Prostate gland (tissue), 2 donors: ENCODE measurements around the gene MYCBP2. TPM values are rescaled to one million over a fixed set of nuclear protein-coding genes. Genes with fewer than 3 reads are reported as not detected.

Experiments
- total RNA-seq, 2 donors: library from RNA; depleted of rRNA; stranded (reverse); fragments of >200 nt; gene quantifications; one replicate each; pipeline ENCODE4 v1.1.0, GENCODE V29; 2016

The MYCBP2 gene
- total RNA-seq, 2 donors from 2014 or later, result 127 to 132 TPM

Other genes starting within 250 kb of the MYCBP2 start
- 1 to 10 TPM in 1 of 2 donors, under 1 TPM in 1; 0.09 to 2.3 TPM for gene SCEL, start 208.6 kb upstream of the MYCBP2 start, total RNA-seq